ENCODE data around the gene ESYT2.
A peak's percentile ranks its signal among the peaks of the same experiment; 100 is the strongest.
"Not testable (repeated sequence)": the region's sequence is repeated elsewhere in the genome, so short reads cannot be mapped to it uniquely, and the experiment has no call there.

ESYT2 gene

GRCh38 chr7:158856883-158857668, 27.8 kb upstream of the ESYT2 start:
- DNase-seq (ENCODE audit: low spot score): no peak

DNA sequence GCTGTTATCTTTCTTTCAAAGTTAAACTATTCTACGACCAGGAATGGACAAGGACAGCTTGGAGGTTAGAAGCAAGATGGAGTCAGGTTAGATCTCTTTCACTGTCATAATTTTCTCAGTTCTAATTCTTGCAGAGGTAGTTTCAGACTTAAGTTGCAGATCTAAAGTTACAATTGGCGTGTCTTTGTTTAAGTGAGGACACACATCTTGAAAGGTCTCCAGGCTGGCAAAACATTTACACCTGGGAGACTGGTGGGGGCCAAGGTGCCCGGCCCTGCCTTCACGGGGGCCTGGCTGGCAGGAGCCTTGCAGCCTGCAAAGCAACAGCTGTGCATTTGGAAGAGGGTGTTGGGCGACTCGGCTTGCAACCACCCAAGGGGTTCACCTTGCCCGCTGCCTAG, 25.4 kb upstream of the ESYT2 start:
- no peak for DNase-seq (ENCODE audit: low spot score)

- DNase-seq (ENCODE audit: low spot score): no peak
These were observed 21.3 kb upstream of the ESYT2 start for GRCh38 chr7:158850545-158851102.

GRCh38 chr7:158849768-158850544, 20.6 kb upstream of the ESYT2 start:
- DNase-seq (ENCODE audit: low spot score): no peak

- no peak for DNase-seq (ENCODE audit: low spot score)
These were observed 20.1 kb upstream of the ESYT2 start for GRCh38 chr7:158849442-158849767.

DNA sequence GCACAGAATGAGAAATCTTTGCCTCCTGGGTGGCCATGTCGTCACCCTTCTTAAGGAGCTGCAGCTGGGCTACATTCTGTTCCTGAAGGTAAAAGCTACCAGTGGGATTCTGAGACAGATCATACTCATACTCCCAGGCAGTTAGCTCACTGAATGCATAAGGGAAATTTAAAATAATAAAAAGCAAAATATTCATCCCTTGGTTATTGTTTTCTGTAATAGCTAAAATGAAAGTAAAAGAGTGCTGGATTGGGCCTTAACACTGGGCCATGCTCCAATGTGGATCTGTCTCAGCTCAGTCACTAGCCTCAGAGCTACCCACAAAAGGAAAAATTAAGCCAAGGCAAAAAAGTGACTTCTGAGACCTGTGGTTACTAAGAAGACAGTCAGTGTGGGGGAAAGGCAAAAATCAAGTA, 18.1 kb upstream of the ESYT2 start:
- no peak for DNase-seq (ENCODE audit: low spot score)

- DNase-seq (ENCODE audit: low spot score): no peak
These were observed 17.0 kb upstream of the ESYT2 start for GRCh38 chr7:158846304-158846703.

DNA sequence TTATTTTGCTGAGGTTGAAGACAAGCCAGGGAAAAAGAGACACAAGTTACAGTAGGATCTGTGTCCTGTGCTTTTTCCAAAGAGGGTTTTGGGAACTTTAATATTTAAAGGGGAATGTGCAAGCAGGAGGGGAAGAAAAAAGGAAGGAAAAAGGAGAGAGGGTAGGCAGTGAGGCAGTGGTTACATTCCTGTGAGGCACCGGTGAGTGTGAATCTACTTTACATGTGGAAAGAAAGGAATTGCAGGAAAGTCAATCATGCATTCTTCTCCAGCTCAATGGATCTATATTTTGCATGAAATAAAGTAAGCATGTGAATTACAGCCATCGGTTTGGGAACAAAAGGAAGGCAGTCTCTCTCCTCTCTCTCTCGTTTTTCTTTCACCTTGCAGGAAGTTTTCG, 14.5 kb upstream of the ESYT2 start:
- DNase-seq (ENCODE audit: low spot score): no peak

DNA sequence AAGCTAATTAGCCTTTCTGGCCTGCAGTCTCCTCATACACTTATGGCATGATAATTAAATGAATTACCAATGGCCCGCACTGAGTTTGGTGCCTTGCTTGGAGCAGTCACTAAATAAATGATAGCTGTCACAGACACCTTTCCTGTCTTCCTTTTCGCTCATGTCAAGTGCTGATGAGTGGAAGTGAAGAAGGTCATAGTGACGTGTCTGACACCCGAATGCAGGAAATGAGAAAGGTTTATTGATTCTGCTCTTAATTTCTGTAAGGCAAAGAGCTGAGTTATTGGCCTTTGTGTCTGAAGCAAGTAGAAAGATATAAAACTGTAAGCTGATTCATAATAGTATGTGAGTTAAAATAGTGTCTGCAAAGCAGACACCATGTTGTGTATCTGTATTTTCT, 13.2 kb upstream of the ESYT2 start:
- no peak for DNase-seq (ENCODE audit: low spot score)

DNA sequence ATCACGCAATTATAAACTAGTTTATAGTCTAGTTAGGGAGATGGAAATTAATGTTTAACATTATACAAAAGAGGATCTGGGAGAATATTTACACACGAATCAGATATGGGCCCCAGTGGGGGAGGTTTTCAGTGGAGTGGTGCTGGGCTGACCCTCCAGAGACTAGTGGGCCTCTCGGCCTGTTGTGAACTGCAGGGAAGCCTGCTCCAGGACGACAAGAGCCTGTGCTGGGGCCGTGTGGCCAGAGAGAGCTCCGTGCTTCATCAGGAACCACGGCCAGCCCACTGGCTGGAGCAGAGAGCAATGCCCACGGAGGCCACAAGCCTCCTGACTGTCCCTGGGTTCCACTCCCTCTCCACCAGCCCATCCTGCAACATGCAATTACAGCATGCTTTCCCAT, 11.3 kb upstream of the ESYT2 start:
- no peak for DNase-seq (ENCODE audit: low spot score)

GRCh38 chr7:158839177-158839576, 9.9 kb upstream of the ESYT2 start:
- DNase-seq (ENCODE audit: low spot score): not testable (repeated sequence)

GRCh38 chr7:158837790-158838637, 8.7 kb upstream of the ESYT2 start:
- no peak for DNase-seq (ENCODE audit: low spot score)

- no peak for DNase-seq (ENCODE audit: low spot score)
These were observed 7.4 kb upstream of the ESYT2 start for GRCh38 chr7:158836692-158837091.

GRCh38 chr7:158834878-158835784, 5.8 kb upstream of the ESYT2 start:
- no peak for DNase-seq (ENCODE audit: low spot score)

DNA sequence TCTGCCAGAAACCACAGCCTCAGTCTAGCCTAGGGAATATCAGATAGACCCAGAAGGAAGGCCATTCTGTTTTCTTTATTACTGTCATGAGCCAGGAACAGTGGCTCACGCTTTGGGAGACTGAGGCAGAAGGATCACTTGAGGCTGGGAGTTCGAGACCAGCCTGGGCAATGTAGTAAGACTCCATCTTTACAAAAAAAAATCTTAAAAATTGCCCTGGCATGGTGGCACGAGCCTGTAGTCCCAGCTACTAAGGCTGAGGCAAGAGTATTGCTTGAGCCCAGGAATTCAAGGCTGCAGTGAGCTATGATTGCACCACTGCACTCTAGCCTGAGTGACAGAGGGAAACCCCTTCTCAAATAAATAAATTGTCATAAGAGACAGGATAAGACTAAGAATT, 3.7 kb upstream of the ESYT2 start:
- DNase-seq (ENCODE audit: low spot score): no peak

- DNase-seq (ENCODE audit: low spot score): no peak
These were observed 2.4 kb upstream of the ESYT2 start for GRCh38 chr7:158831738-158832091.

DNA sequence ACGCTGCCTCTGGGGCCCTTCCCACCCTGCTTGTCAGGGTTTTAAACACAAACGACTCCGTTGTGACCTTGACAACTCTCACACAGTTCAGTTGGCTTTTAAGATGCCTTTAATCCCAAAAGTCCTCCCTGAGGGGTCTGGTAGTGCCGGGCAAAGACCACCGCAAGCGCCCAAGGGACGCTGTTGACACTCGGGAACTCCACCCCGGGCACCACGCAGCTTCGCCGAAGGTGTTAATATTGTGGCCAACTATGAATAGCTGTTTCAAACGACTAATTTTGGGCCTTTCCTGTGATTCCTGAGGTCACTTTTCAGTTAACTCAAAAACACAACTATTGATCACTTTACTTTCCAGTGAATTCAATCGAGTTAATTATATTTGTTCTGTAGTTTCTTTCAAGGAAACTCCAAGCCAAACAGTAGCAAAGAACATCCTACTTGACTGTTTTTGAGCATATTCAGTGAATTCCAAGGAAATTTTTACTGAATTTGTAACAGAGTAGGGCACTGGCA, 958 bp upstream of the ESYT2 start:
- no peak for DNase-seq (ENCODE audit: low spot score)

- peak; percentile 76 for DNase-seq (ENCODE audit: low spot score)
These were observed 328 bp downstream of the ESYT2 start for GRCh38 chr7:158829021-158829341.

DNA sequence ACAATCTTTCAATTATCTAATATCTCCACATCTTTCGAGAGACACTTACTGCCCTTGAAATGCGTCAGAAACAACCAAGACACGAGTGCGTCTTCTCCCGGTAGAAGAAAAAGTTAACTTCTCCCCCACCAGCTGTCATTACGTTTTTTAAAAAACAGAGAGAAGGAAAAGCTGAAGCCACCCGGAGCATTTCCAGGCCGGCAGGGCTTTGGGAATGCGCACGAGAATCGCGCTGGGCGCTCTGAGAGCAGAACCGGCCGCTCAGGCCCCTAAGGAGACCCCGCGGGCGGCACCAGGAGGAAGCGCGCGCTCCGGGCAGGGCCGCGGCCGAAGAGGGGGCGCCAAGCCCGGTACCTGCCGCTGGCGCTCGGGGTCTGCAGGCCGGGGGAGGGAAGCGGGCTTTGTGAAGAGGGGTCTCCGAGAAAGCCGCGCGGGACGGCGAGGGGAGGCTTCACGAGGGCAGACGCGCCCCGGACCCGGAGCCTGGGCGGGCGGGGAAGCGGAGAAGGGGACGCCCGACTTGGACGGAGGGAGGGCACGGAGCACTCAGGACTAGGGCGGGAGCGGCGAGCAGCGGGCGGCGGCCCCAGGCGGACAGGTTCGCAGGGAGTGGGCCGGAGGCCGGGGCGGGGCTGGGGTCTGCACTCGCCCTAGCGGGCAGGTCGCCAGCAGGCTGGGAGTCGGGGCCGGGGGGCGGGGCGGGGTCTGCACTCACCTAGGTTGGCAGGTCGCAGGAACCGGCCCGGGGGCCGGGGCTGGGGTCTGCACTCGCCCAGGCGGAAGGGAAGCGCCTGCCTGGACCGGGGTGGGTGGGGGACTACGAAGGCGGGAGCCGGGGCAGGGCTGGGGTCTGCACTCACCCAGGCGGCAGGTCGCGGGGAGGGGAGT, 932 bp downstream of the ESYT2 start:
- no peak for DNase-seq (ENCODE audit: low spot score)

- no peak for DNase-seq (ENCODE audit: low spot score)
These were observed 1.7 kb downstream of the ESYT2 start for GRCh38 chr7:158827411-158828132.

All from kidney capillary endothelial cell (primary cell).